K562 (cell line): ENCODE data around the gene LASP1NB.

Experiments used
- ATAC-seq: fragments of 200-7000 bp; cut with Tn5 transposase; 3 replicates; pipeline ENCODE4 v1.9.1; 2020; ENCODE audit warnings: moderate library complexity
- BruUV-seq: library from RNA; stranded (reverse); fragments of 400-500 nt; replicated peaks from 2 replicates; lab custom pipeline; 2021; lab: Mats Ljungman, UMichigan
- CTCF ChIA-PET: fragments of 300-600 bp; formaldehyde crosslinking; extraction: SDS; loops from one replicate; lab custom pipeline; 2021; ENCODE audit warnings: low intra/inter-chr PET ratio; lab: Yijun Ruan, JAX
- POLR2A ChIA-PET: fragments of 300-600, 350-650 bp; sonication (Branson Sonifier 250); formaldehyde crosslinking; extraction: SDS; loops from one replicate; lab custom pipeline; 2021; ENCODE audit warnings: antibody characterized with exemption, inconsistent platforms; lab: Yijun Ruan, JAX
- DNase-seq, 4 experiments: peaks; one replicate each; pipeline versions ENCODE4 v3.0.0 to v3.0.0-alpha.2; 2011 to 2018; ENCODE audit warnings: low spot score in 3 of 4, mixed read lengths in 3 of 4; ENCODE audit errors: extremely low read depth in 1 of 4
- FAIRE-seq: peaks from 2 replicates; lab custom pipeline; 2011; peaks lifted over from hg19 to GRCh38; lab: Jason Lieb, UNC
- H2AFZ ChIP-seq: 2 replicates; pipeline ENCODE4 v1.6.0; 2011; ENCODE audit warnings: low read depth, low read length, control low read depth, inconsistent platforms
- H3K27ac ChIP-seq: fragments of 200-600 bp; 3 replicates; pipeline ENCODE4 v1.8.0; 2011; ENCODE audit warnings: low read depth, mild to moderate bottlenecking, control low read depth, inconsistent platforms, low read length, moderate library complexity, mixed read lengths; ENCODE audit errors: extremely low read depth
- H3K27me3 ChIP-seq, 2 experiments: fragments of 300-600 bp in 1 of 2; 2 replicates in 1 of 2; 3 replicates in 1 of 2; pipeline versions ENCODE4 v1.6.0 to v1.8.0; 2011; ENCODE audit warnings: inconsistent platforms in 2 of 2, low read length in 2 of 2, mild to moderate bottlenecking in 1 of 2, mixed read lengths in 1 of 2, moderate library complexity in 1 of 2; ENCODE audit not compliant: control insufficient read depth in 2 of 2, insufficient read depth in 2 of 2
- H3K36me3 ChIP-seq: fragments of 300-600 bp; 3 replicates; pipeline ENCODE4 v1.8.0; 2011; ENCODE audit warnings: mild to moderate bottlenecking, low read length, inconsistent platforms; ENCODE audit not compliant: control insufficient read depth, insufficient read depth
- H3K4me1 ChIP-seq, 2 experiments: fragments of 200-600 bp in 1 of 2; replicated peaks in 1 of 2; 2 replicates in 1 of 2; 3 replicates in 1 of 2; pipeline versions ENCODE4 v1.5.1 to v1.8.0; 2011; ENCODE audit warnings: inconsistent platforms in 2 of 2, low read length in 2 of 2, mild to moderate bottlenecking in 1 of 2, mixed read lengths in 1 of 2, moderate library complexity in 1 of 2; ENCODE audit not compliant: control insufficient read depth in 2 of 2, insufficient read depth in 2 of 2
- H3K4me2 ChIP-seq: 2 replicates; pipeline ENCODE4 v1.6.1; 2011; ENCODE audit warnings: low read length, control low read depth, inconsistent platforms, mixed read lengths; ENCODE audit not compliant: insufficient read depth
- H3K4me3 ChIP-seq: fragments of 200-600 bp; sonication (generic), shearing (Covaris generic); 2 replicates; pipeline ENCODE4 v1.5.1; 2016; ENCODE audit warnings: control low read depth, inconsistent platforms
- H3K79me2 ChIP-seq: fragments of 200-600 bp; 3 replicates; pipeline ENCODE4 v1.8.0; 2011; ENCODE audit warnings: low read length, inconsistent platforms; ENCODE audit not compliant: control insufficient read depth, insufficient read depth
- H3K9ac ChIP-seq, 2 experiments: 2 replicates each; pipeline versions ENCODE4 v1.6.0 to v1.6.1; 2011; ENCODE audit warnings: low read depth in 2 of 2, low read length in 2 of 2, control low read depth in 1 of 2, inconsistent platforms in 1 of 2, mild to moderate bottlenecking in 1 of 2, mixed read lengths in 1 of 2; ENCODE audit not compliant: insufficient read depth in 1 of 2
- H3K9me1 ChIP-seq: one replicate; pipeline ENCODE4 v1.6.0; 2011; ENCODE audit warnings: inconsistent platforms, mild to moderate bottlenecking, low read length, moderate library complexity; ENCODE audit not compliant: control insufficient read depth, insufficient read depth
- H3K9me3 ChIP-seq: replicated peaks from 2 replicates; pipeline ENCODE4 v1.5.1; 2011; ENCODE audit warnings: low read depth, low read length, inconsistent platforms; ENCODE audit not compliant: control insufficient read depth, insufficient read depth
- H4K20me1 ChIP-seq: replicated peaks from 2 replicates; pipeline ENCODE4 v1.6.1; 2011; ENCODE audit warnings: low read length, inconsistent platforms, mixed read lengths; ENCODE audit not compliant: control insufficient read depth, insufficient read depth
- NFIC ChIP-seq: fragments of 450-650 bp; IDR thresholded peaks from 2 replicates; pipeline ENCODE4 v1.6.1; 2017; ENCODE audit warnings: mild to moderate bottlenecking, inconsistent platforms
- NONO ChIP-seq, 2 experiments: fragments of 200-400 bp in 1 of 2; fragments of 450-650 bp in 1 of 2; formaldehyde crosslinking in 1 of 2; IDR thresholded peaks; 2 replicates each; pipeline ENCODE4 v1.6.1; 2017; ENCODE audit warnings: low read depth in 2 of 2, mild to moderate bottlenecking in 2 of 2, moderate library complexity in 2 of 2, low read length in 1 of 2
- SOX6 ChIP-seq: fragments of 450-650 bp; IDR thresholded peaks from 2 replicates; pipeline ENCODE4 v1.6.1; 2014; ENCODE audit warnings: mild to moderate bottlenecking
- TRIM25 ChIP-seq: fragments of 450-650 bp; IDR thresholded peaks from 2 replicates; pipeline ENCODE4 v1.7.0; 2016; ENCODE audit warnings: borderline replicate concordance
- WGBS: fragments of 100-300 bp; shearing (Covaris generic); methylation state at CpG from one replicate; pipeline ENCODE4 v1.1.6; 2016; ENCODE audit warnings: low coverage, mixed read lengths; ENCODE audit not compliant: insufficient coverage; ENCODE audit errors: missing lambda C conversion rate; 5-methylcytosine and 5-hydroxymethylcytosine counted together
- in situ Hi-C: fragments of 300-500 bp; cut with MboI; formaldehyde crosslinking; loops from 4 replicates; pipeline ENCODE4 v1.15.0; 2018; ENCODE audit warnings: inconsistent platforms, mixed read lengths
- intact Hi-C: fragments of 100-400 bp; cut with micrococcal nuclease; formaldehyde crosslinking; loops from 2 replicates; pipeline ENCODE4 v1.14.2; 2022

The LASP1NB gene

GRCh38 chr17:38967290-38967738 is 41.9 kb downstream of the LASP1NB start, which contains the start of gene FBXO47 (continued):
- TF ChIP-seq NONO (IDR thresholded peaks at IDR 0.05; ENCODE audit: low read depth in 2 of 2, low read length in 1 of 2) (no peak), SOX6 (no peak)
- TF ChIP-seq, all 486 proteins: peak for 0

- no peak for ATAC-seq
- ChIA-PET POLR2A (interaction anchor here (0.6 to 2.2 kb wide), 3 partner anchors 12 to 147 kb away, joined by 4 to 6 read pairs (median 5); no protein-coding TSS in a partner anchor), CTCF (no interaction called here)
- intact Hi-C loops: no loop called here
- Histone ChIP-seq H2AFZ (no peak overlapping the region), H4K20me1 (no peaks in the 10 kb centered on the region), H3K9me3 (no peaks in the 10 kb centered on the region), H3K4me2 (no peak overlapping the region), H3K79me2 (no peaks in the 10 kb centered on the region), H3K4me1 (no peaks in the 10 kb centered on the region; a peak in 1 of 5 replicates), H3K27me3 (peaks cover 0 to 3% of the 10 kb centered on the region in 2 experiments; a peak in 1 of 5 replicates), H3K27ac (no peak overlapping the region), H3K4me3 (no peak overlapping the region), H3K9me1 (no peaks in the 10 kb centered on the region), H3K9ac (no peak overlapping the region), H3K36me3 (no peaks in the 10 kb centered on the region)
- FAIRE-seq: no peak
- no TSS peak for BruUV-seq
- WGBS: 7% methylated on average over 4 of the region's 4 CpGs
- DNase-seq: no peak
- TF ChIP-seq NFIC (peak; percentile 77), TRIM25 (no peak)
- in situ Hi-C loops: no loop called here
Measured at GRCh38 chr17:38969281-38969680, 43.9 kb downstream of the LASP1NB start.
